ENCODE data around the gene MRPL45.

MRPL45 gene

DNA sequence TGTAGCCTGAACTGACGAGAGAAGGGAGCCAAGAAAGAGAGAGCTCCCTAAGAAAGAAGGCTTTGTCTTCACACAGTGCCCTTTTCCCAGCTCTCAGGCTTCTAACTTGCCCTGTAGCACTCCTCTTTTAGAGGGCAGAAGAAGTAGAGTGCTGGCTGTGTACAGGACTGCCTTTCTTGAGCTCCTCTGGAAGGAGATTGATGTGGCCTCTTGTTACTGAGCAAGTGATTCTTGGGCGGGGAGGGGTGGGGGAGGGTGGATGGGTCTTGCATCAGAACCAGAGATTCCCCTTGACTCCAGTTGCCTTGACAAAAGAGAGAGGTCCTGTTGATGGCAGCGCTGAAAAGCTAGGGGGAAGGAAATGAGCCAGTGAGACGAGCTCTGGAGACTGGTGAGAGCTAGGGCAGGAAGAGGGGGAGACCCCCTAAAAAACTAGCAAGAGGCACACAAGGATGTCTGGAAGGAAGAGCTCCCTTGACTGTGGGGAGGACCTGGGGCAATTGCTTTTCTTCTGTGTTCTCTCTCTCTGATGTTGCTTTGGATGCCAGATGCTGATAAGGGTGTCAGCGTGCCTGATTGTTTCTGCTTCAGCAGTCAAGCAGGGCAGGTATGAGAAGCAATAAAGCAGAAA, 28.4 kb downstream of the MRPL45 start:
- H3K4me3 ChIP-seq (replicated peaks; ENCODE audit: low read depth, low read length) = no peak overlapping the region
- TF ChIP-seq, protein P1, sequence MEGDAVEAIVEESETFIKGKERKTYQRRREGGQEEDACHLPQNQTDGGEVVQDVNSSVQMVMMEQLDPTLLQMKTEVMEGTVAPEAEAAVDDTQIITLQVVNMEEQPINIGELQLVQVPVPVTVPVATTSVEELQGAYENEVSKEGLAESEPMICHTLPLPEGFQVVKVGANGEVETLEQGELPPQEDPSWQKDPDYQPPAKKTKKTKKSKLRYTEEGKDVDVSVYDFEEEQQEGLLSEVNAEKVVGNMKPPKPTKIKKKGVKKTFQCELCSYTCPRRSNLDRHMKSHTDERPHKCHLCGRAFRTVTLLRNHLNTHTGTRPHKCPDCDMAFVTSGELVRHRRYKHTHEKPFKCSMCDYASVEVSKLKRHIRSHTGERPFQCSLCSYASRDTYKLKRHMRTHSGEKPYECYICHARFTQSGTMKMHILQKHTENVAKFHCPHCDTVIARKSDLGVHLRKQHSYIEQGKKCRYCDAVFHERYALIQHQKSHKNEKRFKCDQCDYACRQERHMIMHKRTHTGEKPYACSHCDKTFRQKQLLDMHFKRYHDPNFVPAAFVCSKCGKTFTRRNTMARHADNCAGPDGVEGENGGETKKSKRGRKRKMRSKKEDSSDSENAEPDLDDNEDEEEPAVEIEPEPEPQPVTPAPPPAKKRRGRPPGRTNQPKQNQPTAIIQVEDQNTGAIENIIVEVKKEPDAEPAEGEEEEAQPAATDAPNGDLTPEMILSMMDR (IDR thresholded peaks at IDR 0.05; ENCODE audit: low read depth, low read length, missing control alignments) = no peak
- no peak for DNase-seq (ENCODE audit: extremely low read depth, low read depth)

DNA sequence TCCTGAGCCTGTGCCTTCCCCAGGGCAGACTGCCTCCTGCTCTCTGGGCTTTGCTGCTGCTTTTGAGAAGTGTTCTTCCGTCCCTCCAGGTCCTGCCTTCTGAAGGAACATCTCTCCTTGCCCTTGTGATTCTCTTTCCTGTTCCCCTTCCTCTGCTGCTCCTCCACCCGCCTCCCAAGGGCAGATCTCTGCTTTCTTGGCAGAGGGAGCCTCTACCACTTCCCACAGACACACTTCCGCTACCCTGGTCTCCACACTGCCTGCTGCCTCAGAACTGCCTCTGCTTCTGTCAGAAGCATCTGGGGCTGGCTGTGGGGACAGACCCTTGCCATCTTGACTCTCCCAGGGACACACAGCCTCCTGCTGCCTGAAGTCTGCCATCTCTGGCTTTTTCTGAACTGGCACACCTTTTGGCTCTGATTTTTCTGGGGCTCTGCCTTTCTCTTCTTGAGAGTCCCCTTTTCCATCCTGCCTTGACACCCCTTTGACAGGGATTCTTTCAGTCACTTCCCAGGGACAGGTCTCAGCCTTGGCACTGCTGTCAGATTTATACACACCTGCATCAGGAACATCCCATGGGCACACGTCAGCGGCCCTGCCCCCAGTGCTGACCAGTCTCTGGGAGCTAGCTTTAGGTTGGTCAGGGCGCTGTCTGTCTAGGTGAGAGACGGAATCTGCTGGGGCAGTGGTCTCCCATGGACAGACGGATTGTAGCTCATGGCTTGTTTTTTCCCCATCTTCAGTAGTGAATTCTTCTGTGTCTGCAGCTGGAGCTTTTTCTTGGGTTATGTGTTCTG, 30.2 kb downstream of the MRPL45 start:
- DNase-seq (ENCODE audit: extremely low read depth, low read depth) = no peak
- no peak overlapping the region for H3K4me3 ChIP-seq (replicated peaks; ENCODE audit: low read depth, low read length)
- TF ChIP-seq, protein P1 (IDR thresholded peaks at IDR 0.05; ENCODE audit: low read depth, low read length, missing control alignments) = no peak

DNA sequence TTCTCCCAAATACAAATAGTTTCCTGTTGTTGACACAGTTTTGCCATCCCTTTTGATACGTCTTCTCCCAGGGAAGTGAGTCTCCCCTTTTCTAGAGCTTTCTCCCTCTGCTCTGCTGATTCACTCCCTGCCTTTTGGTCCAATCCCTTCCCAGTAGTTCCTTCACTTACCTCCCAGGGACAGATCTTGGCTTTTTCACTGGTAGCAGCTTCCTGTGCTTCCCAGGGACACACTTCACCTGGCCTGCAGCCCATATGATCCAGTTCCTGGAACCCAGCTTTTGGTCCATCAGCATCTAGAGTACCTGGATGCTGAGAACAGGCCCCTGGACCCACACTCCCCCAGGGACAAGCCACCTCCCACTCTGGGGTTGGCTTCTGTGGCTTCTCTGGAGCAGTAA, 31.0 kb downstream of the MRPL45 start:
- H3K4me3 ChIP-seq (replicated peaks; ENCODE audit: low read depth, low read length) = no peak overlapping the region
- TF ChIP-seq, protein P1 (IDR thresholded peaks at IDR 0.05; ENCODE audit: low read depth, low read length, missing control alignments) = no peak
- no peak for DNase-seq (ENCODE audit: extremely low read depth, low read depth)

DNA sequence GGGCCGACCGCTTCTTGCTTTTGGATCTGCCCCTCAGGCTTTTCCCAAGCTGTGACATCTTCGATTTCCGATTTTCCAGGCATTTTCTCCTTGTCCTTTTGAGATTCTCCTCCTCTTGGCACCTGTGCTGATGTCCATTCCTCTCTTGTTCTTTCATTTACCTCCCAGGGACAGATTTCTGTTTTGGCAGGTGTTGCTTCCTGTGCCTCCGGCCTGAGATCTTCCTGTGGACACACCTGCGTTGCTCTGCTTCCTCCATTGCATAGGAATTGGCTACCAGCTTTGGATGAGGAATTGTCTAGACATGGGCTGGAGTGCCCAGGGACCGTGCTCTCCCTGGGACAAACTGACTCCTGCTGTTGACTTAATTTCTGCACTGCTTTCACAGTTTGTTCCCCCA, 31.7 kb downstream of the MRPL45 start:
- no peak overlapping the region for H3K4me3 ChIP-seq (replicated peaks; ENCODE audit: low read depth, low read length)
- DNase-seq (ENCODE audit: extremely low read depth, low read depth) = no peak
- TF ChIP-seq, protein P1 (IDR thresholded peaks at IDR 0.05; ENCODE audit: low read depth, low read length, missing control alignments) = no peak

DNA sequence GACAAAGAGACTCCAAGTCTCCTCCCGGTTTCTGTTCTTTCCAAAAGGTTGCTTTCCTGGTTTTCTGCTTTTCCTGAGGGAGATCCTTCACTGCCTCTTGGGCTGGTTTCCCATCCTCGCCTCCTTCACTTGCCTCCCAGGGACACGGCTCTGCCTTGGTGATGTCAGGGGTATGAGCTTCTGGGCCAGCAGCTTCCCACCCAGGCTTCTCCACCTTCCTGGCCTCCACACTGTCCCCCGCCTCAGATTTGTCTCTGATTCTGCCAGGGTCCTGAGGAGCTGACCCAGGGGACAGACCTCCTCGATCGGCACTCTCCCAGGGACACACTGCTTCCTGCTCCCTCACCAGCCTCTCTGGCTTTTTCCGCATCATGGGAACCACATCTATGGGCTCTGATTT, 32.3 kb downstream of the MRPL45 start:
- H3K4me3 ChIP-seq (replicated peaks; ENCODE audit: low read depth, low read length) = no peak overlapping the region
- DNase-seq (ENCODE audit: extremely low read depth, low read depth) = no peak
- TF ChIP-seq, protein P1 (IDR thresholded peaks at IDR 0.05; ENCODE audit: low read depth, low read length, missing control alignments) = no peak

DNA sequence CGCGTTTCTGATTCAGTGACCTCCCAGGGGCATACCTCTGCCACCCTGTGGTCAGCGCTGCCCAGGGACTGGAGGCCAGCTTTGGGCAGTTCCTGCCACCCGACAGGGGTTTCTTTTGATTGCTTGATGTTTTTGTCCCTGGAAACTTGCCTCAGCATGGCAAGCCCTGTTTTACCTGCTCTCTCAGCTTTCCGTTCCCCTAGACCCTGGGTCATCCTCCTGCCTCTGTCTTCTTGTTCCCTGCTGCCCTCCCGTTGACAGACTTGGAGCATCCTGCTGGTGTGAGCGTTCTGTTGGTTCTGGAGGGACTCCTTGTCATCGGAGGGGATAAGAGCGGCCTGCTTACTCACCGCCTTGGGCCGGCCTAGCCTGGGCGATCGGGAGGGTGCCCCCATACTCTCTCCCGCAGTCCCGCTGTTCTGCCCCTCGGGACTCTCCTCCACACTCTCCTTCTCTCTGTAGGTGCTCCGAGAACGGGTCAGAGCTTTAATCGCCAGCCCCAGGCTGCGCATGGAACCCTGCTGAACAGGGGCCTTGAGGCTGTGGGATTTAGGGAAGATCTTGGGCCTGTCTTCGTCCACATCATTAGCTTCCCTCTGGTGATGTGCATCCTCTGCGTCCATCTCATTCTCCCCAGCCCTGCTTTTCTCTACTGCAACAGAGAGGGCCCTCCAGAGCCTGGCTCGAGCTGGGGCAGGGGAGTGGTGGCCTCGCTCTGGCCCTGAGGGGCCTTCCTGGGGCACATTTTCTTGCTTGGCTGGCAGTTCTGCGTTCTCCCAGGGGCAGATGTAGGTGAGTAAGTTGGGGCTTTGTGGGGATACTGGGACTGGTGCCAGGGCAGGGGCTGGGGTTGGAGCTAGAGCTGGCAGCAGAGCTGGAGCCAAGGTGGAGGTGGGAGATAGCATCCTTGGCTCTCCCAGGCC, 33.1 kb downstream of the MRPL45 start:
- H3K4me3 ChIP-seq (replicated peaks; ENCODE audit: low read depth, low read length) = no peak overlapping the region
- TF ChIP-seq, protein P1 (IDR thresholded peaks at IDR 0.05; ENCODE audit: low read depth, low read length, missing control alignments) = no peak
- DNase-seq (ENCODE audit: extremely low read depth, low read depth) = no peak

All from HFF-Myc (cell line).